WERI-Rb-1 (cell line): ENCODE data around the gene MATR3.
"Not testable (repeated sequence)": the region's sequence is repeated elsewhere in the genome, so short reads cannot be mapped to it uniquely, and the experiment has no call there.

Experiments
- DNase-seq: peaks from one replicate; pipeline ENCODE4 v3.0.0-alpha.2; 2020
- H3K27ac ChIP-seq: fragments of 250-450 bp; sonication (Bioruptor Pico); 2 replicates; pipeline ENCODE4 v1.5.1; 2020; ENCODE audit warnings: mild to moderate bottlenecking, moderate library complexity
- H3K27me3 ChIP-seq: fragments of 250-450 bp; sonication (Bioruptor Pico); 2 replicates; pipeline ENCODE4 v1.5.1; 2021; ENCODE audit warnings: mild to moderate bottlenecking, low read depth, moderate library complexity; ENCODE audit not compliant: insufficient read depth, severe bottlenecking
- H3K36me3 ChIP-seq: fragments of 250-450 bp; sonication (Bioruptor Pico); 2 replicates; pipeline ENCODE4 v1.5.1; 2020; ENCODE audit warnings: mild to moderate bottlenecking, moderate library complexity
- H3K4me3 ChIP-seq: 2 replicates; pipeline ENCODE4 v1.5.1; 2011; ENCODE audit warnings: low read depth, mild to moderate bottlenecking, control low read depth, low read length
- H3K9me3 ChIP-seq: fragments of 250-450 bp; sonication (Bioruptor Pico); 2 replicates; pipeline ENCODE4 v1.5.1; 2021; ENCODE audit warnings: mild to moderate bottlenecking, moderate library complexity; ENCODE audit not compliant: severe bottlenecking
- CTCF ChIP-seq: IDR thresholded peaks from 2 replicates; pipeline ENCODE4 v1.5.1; 2011; ENCODE audit warnings: low read depth, mild to moderate bottlenecking, control low read depth, inconsistent platforms, low read length

Gene MATR3

GRCh38 chr5:139306197-139306596 is 12.7 kb downstream of the MATR3 start:
- no peak for TF ChIP-seq CTCF
- no peak overlapping the region for H3K27ac ChIP-seq
- no peaks in the 10 kb centered on the region for H3K27me3 ChIP-seq
- H3K4me3 ChIP-seq = no peak overlapping the region
- DNase-seq = no peak
- no peaks in the 10 kb centered on the region for H3K9me3 ChIP-seq
- H3K36me3 ChIP-seq = peaks cover 39% of the 10 kb centered on the region

- H3K27ac ChIP-seq = no peak overlapping the region
- TF ChIP-seq CTCF = no peak
- H3K9me3 ChIP-seq = no peaks in the 10 kb centered on the region
- DNase-seq = no peak
- H3K4me3 ChIP-seq = no peak overlapping the region
- H3K27me3 ChIP-seq = no peaks in the 10 kb centered on the region
- peaks cover 36% of the 10 kb centered on the region for H3K36me3 ChIP-seq
Measured at GRCh38 chr5:139306628-139307379, 13.3 kb downstream of the MATR3 start.

GRCh38 chr5:139308797-139309196 is 15.3 kb downstream of the MATR3 start:
- H3K27ac ChIP-seq = no peak overlapping the region
- H3K36me3 ChIP-seq = peaks cover 36% of the 10 kb centered on the region
- no peak for TF ChIP-seq CTCF
- H3K27me3 ChIP-seq = no peaks in the 10 kb centered on the region
- no peak for DNase-seq
- no peak overlapping the region for H3K4me3 ChIP-seq
- H3K9me3 ChIP-seq = no peaks in the 10 kb centered on the region

GRCh38 chr5:139310715-139311186 is 17.2 kb downstream of the MATR3 start:
- H3K27me3 ChIP-seq, H3K9me3 ChIP-seq, DNase-seq, H3K27ac ChIP-seq, H3K4me3 ChIP-seq: not testable (repeated sequence)
- peaks cover 56% of the 10 kb centered on the region for H3K36me3 ChIP-seq

- DNase-seq = no peak
- Histone ChIP-seq H3K9me3 (no peaks in the 10 kb centered on the region), H3K36me3 (peaks cover 69% of the 10 kb centered on the region), H3K27me3 (no peaks in the 10 kb centered on the region), H3K4me3 (no peak overlapping the region), H3K27ac (no peak overlapping the region)
- no peak for TF ChIP-seq CTCF
Measured at GRCh38 chr5:139312075-139312474, 18.5 kb downstream of the MATR3 start.

- no peak overlapping the region for H3K4me3 ChIP-seq
- H3K27ac ChIP-seq = no peak overlapping the region
- no peaks in the 10 kb centered on the region for H3K9me3 ChIP-seq
- H3K36me3 ChIP-seq = peaks cover 78% of the 10 kb centered on the region
- H3K27me3 ChIP-seq = no peaks in the 10 kb centered on the region
- no peak for TF ChIP-seq CTCF
- no peak for DNase-seq
Measured at GRCh38 chr5:139314276-139314675, 20.7 kb downstream of the MATR3 start.
